22Rv1 (cell line): ENCODE data around the gene GAL.

ENCODE experiments used
- ZFX ChIP-seq: fragments of 450-650 bp; IDR thresholded peaks from 2 replicates; pipeline ENCODE4 v1.6.1; 2017; ENCODE audit warnings: antibody characterized with exemption, borderline replicate concordance
- TF ChIP-seq, protein P1 (sequence below): fragments of 450-650 bp; IDR thresholded peaks from 2 replicates; pipeline ENCODE4 v1.5.1; 2017; ENCODE audit warnings: mild to moderate bottlenecking

DNA sequence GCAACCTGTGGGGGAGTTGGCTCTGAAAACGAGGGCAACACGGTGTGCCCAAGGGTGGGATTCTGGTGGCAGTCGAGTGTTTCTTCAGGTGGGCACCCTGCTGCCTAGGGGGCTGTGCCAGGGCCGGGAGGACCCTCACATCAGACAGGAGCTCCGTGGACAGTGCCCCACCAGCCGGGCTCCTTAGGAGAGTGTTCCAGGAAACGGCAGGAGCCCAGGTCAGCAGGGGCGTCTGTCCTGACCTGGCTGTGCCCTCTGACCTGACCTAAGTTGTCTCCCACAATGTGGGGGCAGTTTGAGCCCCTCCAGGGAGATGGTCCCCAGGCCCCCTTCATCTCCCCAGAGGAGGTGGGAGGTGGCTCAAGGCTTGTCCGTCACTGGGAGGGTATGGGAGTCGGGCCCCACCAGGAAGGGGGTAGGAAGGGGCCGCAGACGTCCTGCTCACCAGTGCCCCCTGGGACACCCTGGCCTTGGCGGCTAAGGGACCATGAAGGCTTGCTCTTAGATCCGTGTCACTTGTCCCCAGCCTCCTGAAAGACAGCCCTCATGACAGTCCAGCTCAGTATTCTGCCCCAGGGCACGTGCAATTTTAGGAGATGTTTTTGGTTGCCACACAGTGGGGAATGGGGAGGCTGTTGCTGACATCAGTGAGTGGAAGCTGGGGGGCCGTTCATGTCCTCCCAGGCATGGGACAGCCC, 32.2 kb upstream of the GAL start:
- TF ChIP-seq, protein P1, sequence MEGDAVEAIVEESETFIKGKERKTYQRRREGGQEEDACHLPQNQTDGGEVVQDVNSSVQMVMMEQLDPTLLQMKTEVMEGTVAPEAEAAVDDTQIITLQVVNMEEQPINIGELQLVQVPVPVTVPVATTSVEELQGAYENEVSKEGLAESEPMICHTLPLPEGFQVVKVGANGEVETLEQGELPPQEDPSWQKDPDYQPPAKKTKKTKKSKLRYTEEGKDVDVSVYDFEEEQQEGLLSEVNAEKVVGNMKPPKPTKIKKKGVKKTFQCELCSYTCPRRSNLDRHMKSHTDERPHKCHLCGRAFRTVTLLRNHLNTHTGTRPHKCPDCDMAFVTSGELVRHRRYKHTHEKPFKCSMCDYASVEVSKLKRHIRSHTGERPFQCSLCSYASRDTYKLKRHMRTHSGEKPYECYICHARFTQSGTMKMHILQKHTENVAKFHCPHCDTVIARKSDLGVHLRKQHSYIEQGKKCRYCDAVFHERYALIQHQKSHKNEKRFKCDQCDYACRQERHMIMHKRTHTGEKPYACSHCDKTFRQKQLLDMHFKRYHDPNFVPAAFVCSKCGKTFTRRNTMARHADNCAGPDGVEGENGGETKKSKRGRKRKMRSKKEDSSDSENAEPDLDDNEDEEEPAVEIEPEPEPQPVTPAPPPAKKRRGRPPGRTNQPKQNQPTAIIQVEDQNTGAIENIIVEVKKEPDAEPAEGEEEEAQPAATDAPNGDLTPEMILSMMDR: no peak
- no peak for TF ChIP-seq ZFX
